NCI-H1092 (cell line): Measurements from ENCODE around the gene PLXNA4.

Experiments used
- DNase-seq: peaks from one replicate; lab custom pipeline; 2025; lab: John Stamatoyannopoulos, UW

Gene PLXNA4

GRCh38 chr7:132141109-132141508 lies 435.2 kb downstream of the PLXNA4 start:
- no peak for DNase-seq

GRCh38 chr7:132140341-132140740 lies 435.9 kb downstream of the PLXNA4 start:
- no peak for DNase-seq

- no peak for DNase-seq
Observed at GRCh38 chr7:132138817-132139216, 437.5 kb downstream of the PLXNA4 start.

GRCh38 chr7:132137681-132138080 lies 438.6 kb downstream of the PLXNA4 start:
- no peak for DNase-seq

- DNase-seq = no peak
Observed at GRCh38 chr7:132135746-132136385, 440.4 kb downstream of the PLXNA4 start.

- no peak for DNase-seq
Observed at GRCh38 chr7:132134814-132135445, 441.3 kb downstream of the PLXNA4 start.

- DNase-seq = no peak
Observed at GRCh38 chr7:132133501-132133900, 442.8 kb downstream of the PLXNA4 start.

GRCh38 chr7:132131196-132131595 lies 445.1 kb downstream of the PLXNA4 start:
- DNase-seq = no peak

GRCh38 chr7:132130497-132130896 lies 445.8 kb downstream of the PLXNA4 start:
- no peak for DNase-seq

- DNase-seq = no peak
Observed at GRCh38 chr7:132125872-132126595, 450.2 kb downstream of the PLXNA4 start.

GRCh38 chr7:132125096-132125495 lies 451.2 kb downstream of the PLXNA4 start:
- no peak for DNase-seq

GRCh38 chr7:132124575-132124974 lies 451.7 kb downstream of the PLXNA4 start:
- DNase-seq = no peak

- DNase-seq = no peak
Observed at GRCh38 chr7:132123773-132124172, 452.5 kb downstream of the PLXNA4 start.

GRCh38 chr7:132122901-132123300 lies 453.4 kb downstream of the PLXNA4 start:
- DNase-seq = no peak

- no peak for DNase-seq
Observed at GRCh38 chr7:132121987-132122386, 454.3 kb downstream of the PLXNA4 start.

GRCh38 chr7:132118641-132119040 lies 457.6 kb downstream of the PLXNA4 start:
- DNase-seq = no peak

GRCh38 chr7:132117636-132118035 lies 458.6 kb downstream of the PLXNA4 start:
- no peak for DNase-seq

- no peak for DNase-seq
Observed at GRCh38 chr7:132117181-132117580, 459.1 kb downstream of the PLXNA4 start.

GRCh38 chr7:132116369-132116768 lies 459.9 kb downstream of the PLXNA4 start:
- DNase-seq = no peak

GRCh38 chr7:132115758-132116157 lies 460.5 kb downstream of the PLXNA4 start:
- DNase-seq = no peak

- no peak for DNase-seq
Observed at GRCh38 chr7:132115028-132115427, 461.2 kb downstream of the PLXNA4 start.

- no peak for DNase-seq
Observed at GRCh38 chr7:132114411-132114810, 461.9 kb downstream of the PLXNA4 start.
